NCI-H2196 (cell line): ENCODE measurements around the gene TRIM25.
A peak's percentile ranks its signal among the peaks of the same experiment; 100 is the strongest.

ENCODE experiments used
- DNase-seq: peaks from one replicate; lab custom pipeline; 2025; ENCODE audit not compliant: unreplicated experiment; lab: John Stamatoyannopoulos, UW

Gene TRIM25

GRCh38 chr17:56868716-56869115 lies 45.1 kb downstream of the TRIM25 start:
- no peak for DNase-seq

GRCh38 chr17:56867948-56868376 lies 45.9 kb downstream of the TRIM25 start:
- DNase-seq: peak; percentile 44

- DNase-seq: no peak
Observed at GRCh38 chr17:56866496-56866895, 47.4 kb downstream of the TRIM25 start.

DNA sequence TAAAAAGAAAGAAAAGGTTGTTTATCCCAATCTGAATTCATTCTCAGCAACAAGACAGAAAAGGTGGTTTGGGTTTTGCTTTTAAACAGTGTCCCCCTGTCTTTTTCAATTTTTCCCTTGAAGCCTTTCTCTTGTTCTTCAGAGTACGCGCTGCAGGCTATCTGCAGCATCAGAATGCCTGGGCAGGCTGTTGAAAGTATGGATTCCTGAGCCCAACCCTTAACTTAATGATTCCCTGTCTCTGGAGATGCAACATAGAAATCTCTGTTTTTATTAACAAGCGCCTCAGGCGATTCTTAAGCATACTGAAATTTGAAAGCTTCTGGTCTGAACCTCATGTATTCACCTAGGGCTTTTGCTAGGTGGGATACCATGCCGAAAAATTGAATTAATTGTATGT lies 47.8 kb downstream of the TRIM25 start:
- DNase-seq: no peak

DNA sequence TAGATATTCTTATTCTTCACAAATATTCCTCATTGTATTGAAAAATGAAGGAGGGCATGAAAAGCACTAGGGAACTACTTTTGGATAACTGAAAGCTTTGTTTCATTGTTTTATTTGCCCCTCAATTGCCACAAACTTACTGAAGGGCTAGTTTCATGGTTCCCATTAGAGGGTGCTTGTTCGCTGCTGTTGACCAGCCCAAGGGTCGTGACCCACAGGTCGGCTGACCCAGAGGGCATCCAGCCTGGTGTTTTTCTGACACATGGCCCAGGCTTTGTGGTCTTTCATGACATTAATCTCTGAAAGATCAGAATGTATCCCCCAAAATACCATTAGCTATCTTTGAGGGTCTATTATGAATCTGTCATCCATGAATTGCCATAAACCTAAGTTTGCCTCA lies 49.9 kb downstream of the TRIM25 start:
- no peak for DNase-seq

- no peak for DNase-seq
Observed at GRCh38 chr17:56861899-56862298, 52.0 kb downstream of the TRIM25 start.

DNA sequence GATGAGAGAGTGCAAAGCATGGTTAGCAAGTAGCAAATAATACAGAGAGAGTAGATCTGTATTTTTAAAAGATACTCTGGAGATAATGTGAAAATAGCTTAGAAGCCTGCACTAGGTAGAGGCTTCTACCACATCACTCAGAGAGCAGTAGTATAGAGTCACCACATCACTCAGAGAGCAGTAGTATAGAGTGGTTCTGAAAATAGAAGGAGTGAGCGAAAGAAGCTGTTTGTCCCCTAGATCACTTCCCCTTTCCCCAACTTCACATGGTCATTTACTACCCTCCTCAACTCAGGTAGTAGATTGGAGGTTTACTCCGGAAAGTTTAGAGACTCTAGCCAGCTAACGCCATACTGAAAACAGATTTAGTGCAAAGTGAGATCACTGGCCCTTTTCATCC lies 62.8 kb downstream of the TRIM25 start:
- DNase-seq: no peak

GRCh38 chr17:56850591-56850990 lies 63.3 kb downstream of the TRIM25 start:
- no peak for DNase-seq

DNA sequence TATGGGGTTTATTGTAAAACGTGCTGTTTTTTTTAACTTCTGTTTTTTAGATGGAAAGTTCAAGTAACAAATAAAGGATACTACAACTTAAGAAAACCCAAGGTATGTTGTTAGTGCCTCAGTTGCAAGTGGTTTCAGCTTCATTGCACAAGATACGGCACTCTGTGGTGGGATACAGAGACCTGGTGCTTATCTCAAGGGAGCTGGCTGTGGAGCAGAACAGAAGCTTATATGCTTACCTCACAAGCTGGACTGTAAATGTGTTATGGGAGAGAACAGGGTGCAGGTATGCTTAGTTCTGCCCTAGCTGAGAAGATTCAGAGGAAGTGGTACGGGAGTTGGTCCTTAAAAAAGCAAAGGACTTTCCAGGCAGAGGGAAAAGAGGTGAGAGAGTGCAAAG lies 64.7 kb downstream of the TRIM25 start:
- DNase-seq: no peak

DNA sequence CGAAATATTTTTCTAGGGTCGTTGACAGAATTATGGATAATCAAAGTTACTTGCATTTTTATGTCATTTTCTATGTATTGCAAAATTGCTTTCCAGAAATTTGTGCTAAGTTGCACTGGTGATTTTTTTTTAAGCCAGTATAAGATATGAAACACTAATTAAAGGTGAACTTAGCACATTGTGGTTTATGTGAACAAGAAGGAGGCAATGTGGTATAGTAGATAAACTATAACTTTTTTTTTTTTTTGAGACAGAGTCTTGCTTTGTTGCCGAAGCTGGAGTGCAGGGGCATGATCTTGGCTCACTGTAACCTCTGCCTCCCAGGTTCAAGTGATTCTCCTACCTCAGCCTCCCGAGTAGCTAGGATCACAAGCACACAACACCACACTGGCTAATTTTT lies 66.7 kb downstream of the TRIM25 start:
- DNase-seq: no peak

- DNase-seq: no peak
Observed at GRCh38 chr17:56845934-56846333, 67.9 kb downstream of the TRIM25 start.

DNA sequence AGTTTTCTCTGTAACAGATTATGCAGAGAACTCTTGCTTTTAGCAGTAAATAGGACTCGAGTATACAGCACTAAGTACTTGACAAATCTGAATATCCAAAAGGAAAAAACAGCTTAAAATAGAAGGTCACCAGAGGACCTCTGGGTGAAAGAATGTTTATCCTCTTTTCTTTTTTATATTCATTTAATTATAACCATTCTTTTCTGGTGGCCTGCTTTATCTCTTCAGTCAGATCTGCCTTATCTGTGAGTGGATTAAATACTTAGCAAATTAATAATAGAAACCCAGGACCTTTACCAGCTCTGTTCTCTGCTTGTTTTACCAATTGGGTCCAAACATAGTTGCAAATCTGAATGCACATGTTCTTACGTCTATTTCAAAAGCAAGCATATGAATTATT lies 71.3 kb downstream of the TRIM25 start:
- no peak for DNase-seq

GRCh38 chr17:56838687-56839086 lies 75.2 kb downstream of the TRIM25 start:
- no peak for DNase-seq
